B cell (primary cell): Measurements from ENCODE around the gene SDK2. TPM values are rescaled to one million over a fixed set of nuclear protein-coding genes. Genes with fewer than 3 reads are reported as not detected.

ENCODE experiments used
- ATAC-seq: fragments of 200-7000 bp; cut with Tn5 transposase; one replicate; pipeline ENCODE4 v1.10.0; 2021; ENCODE audit warnings: low read depth, mild to moderate bottlenecking, moderate number of reproducible peaks, moderate library complexity
- CTCF ChIA-PET: fragments of 350-600 bp; sonication (Branson Sonifier 250); formaldehyde crosslinking; loops from one replicate; lab custom pipeline; 2021; ENCODE audit warnings: antibody characterized with exemption, inconsistent platforms; lab: Charles Lee
- POLR2A ChIA-PET: fragments of 350-600 bp; sonication (Branson Sonifier 250); formaldehyde crosslinking; loops from one replicate; lab custom pipeline; 2021; ENCODE audit warnings: antibody characterized with exemption; lab: Charles Lee
- DNase-seq: peaks from one replicate; pipeline ENCODE4 v3.0.0; 2013
- H2AFZ ChIP-seq: 2 replicates; pipeline ENCODE4 v1.6.1; 2012; ENCODE audit warnings: mild to moderate bottlenecking, low read depth, low read length; ENCODE audit not compliant: insufficient read depth, poor library complexity, severe bottlenecking
- H3K27ac ChIP-seq, 2 donors: 1 replicate in 1 of 2; 2 replicates in 1 of 2; pipeline ENCODE4 v1.5.1; 2012 to 2013; ENCODE audit warnings: low read length in 2 of 2, mild to moderate bottlenecking in 2 of 2, moderate library complexity in 1 of 2
- H3K27me3 ChIP-seq, 4 experiments: fragments of 200-600 bp in 1 of 4; sonication (generic) in 1 of 4; replicated peaks in 1 of 4; 1 replicate in 2 of 4; 2 replicates in 2 of 4; pipeline versions ENCODE4 v1.6.1 to v1.7.0; 2013 to 2016; ENCODE audit warnings: low read length in 3 of 4, mild to moderate bottlenecking in 2 of 4, mixed read lengths in 1 of 4, moderate library complexity in 1 of 4; ENCODE audit not compliant: insufficient read depth in 4 of 4, control insufficient read depth in 3 of 4; ENCODE audit errors: control extremely low read depth in 1 of 4
- H3K36me3 ChIP-seq, 2 experiments: replicated peaks in 1 of 2; 1 replicate in 1 of 2; 2 replicates in 1 of 2; pipeline versions ENCODE4 v1.6.1 to v1.7.1; 2013; ENCODE audit warnings: low read length in 1 of 2; ENCODE audit not compliant: insufficient read depth in 2 of 2, control insufficient read depth in 1 of 2; ENCODE audit errors: control extremely low read depth in 1 of 2, extremely low read depth in 1 of 2
- H3K4me1 ChIP-seq, 2 donors: fragments of 200-600 bp in 1 of 2; sonication (generic) in 1 of 2; 1 replicate in 1 of 2; 2 replicates in 1 of 2; pipeline versions ENCODE4 v1.5.1 to v1.6.1; 2013 to 2017; ENCODE audit warnings: low read length in 2 of 2; ENCODE audit not compliant: control insufficient read depth in 2 of 2, insufficient read depth in 2 of 2
- H3K4me2 ChIP-seq: replicated peaks from 2 replicates; pipeline ENCODE3; 2012; ENCODE audit warnings: mild to moderate bottlenecking, low read depth, low read length; ENCODE audit not compliant: poor library complexity, severe bottlenecking
- H3K4me3 ChIP-seq, 5 experiments: fragments of 200-600 bp in 1 of 5; sonication (generic) in 1 of 5; 1 replicate in 3 of 5; 2 replicates in 2 of 5; pipeline versions ENCODE4 v1.5.1 to v1.7.0; 2011 to 2016; ENCODE audit warnings: low read length in 4 of 5, mild to moderate bottlenecking in 4 of 5, low read depth in 2 of 5, control low read depth in 1 of 5, moderate library complexity in 1 of 5; ENCODE audit not compliant: insufficient read depth in 1 of 5; ENCODE audit errors: control extremely low read depth in 1 of 5, extremely low read depth in 1 of 5
- H3K79me2 ChIP-seq: fragments of 200-600 bp; sonication (generic); one replicate; pipeline ENCODE4 v1.6.0; 2016; ENCODE audit warnings: low read length; ENCODE audit not compliant: control insufficient read depth, insufficient read depth
- H3K9ac ChIP-seq: fragments of 200-600 bp; sonication (generic); 2 replicates; pipeline ENCODE4 v1.6.1; 2017; ENCODE audit warnings: mild to moderate bottlenecking, low read length, moderate library complexity
- H3K9me3 ChIP-seq, 3 donors: one replicate each; pipeline versions ENCODE4 v1.6.1 to v1.7.1; 2013; ENCODE audit warnings: low read length in 2 of 3; ENCODE audit not compliant: control insufficient read depth in 2 of 3, insufficient read depth in 1 of 3; ENCODE audit errors: control extremely low read depth in 1 of 3
- H4K20me1 ChIP-seq: 2 replicates; pipeline ENCODE4 v1.6.0; 2012; ENCODE audit warnings: mild to moderate bottlenecking, low read length; ENCODE audit not compliant: insufficient read depth, control insufficient read depth, poor library complexity, severe bottlenecking
- H3K27ac Mint-ChIP-seq: one replicate; pipeline ENCODE4 v1.8.0; 2021; ENCODE audit warnings: mixed read lengths
- H3K27me3 Mint-ChIP-seq: one replicate; pipeline ENCODE4 v1.8.0; 2021; ENCODE audit warnings: mixed read lengths
- H3K4me1 Mint-ChIP-seq: one replicate; pipeline ENCODE4 v1.8.0; 2021; ENCODE audit warnings: mixed read lengths
- H3K4me3 Mint-ChIP-seq: one replicate; pipeline ENCODE4 v1.8.0; 2021; ENCODE audit warnings: mixed read lengths
- H3K9me3 Mint-ChIP-seq: one replicate; pipeline ENCODE4 v1.8.0; 2022; ENCODE audit warnings: mixed read lengths; ENCODE audit not compliant: insufficient read depth
- CTCF ChIP-seq: fragments of 200-600 bp; IDR thresholded peaks from one replicate; pipeline ENCODE4 v1.8.0; 2022; ENCODE audit warnings: antibody characterized with exemption, mild to moderate bottlenecking
- EZH2 ChIP-seq: IDR thresholded peaks from 2 replicates; pipeline ENCODE4 v1.6.1; 2012; ENCODE audit warnings: borderline replicate concordance, low read depth, mild to moderate bottlenecking, moderate library complexity, low read length; ENCODE audit not compliant: insufficient read depth, poor library complexity, severe bottlenecking
- WGBS: methylation state at CpG from one replicate; pipeline ENCODE4 v1.1.5; 2013; ENCODE audit warnings: missing lambda C conversion rate; ENCODE audit not compliant: insufficient coverage; 5-methylcytosine and 5-hydroxymethylcytosine counted together
- intact Hi-C: fragments of 100-400 bp; cut with micrococcal nuclease; formaldehyde crosslinking; loops from one replicate; pipeline ENCODE4 v1.10.0; 2022
- polyA plus RNA-seq: library from polyadenylated mRNA; depleted of rRNA; stranded (reverse); fragments of >200 nt; gene quantifications from 2 replicates; pipeline ENCODE4 v1.2.3, GENCODE V29; 2012
- total RNA-seq, 2 donors: library from RNA; stranded (reverse); fragments of 120-200 nt in 1 of 2; gene quantifications; 1 replicate in 1 of 2; 2 replicates in 1 of 2; pipeline versions ENCODE4 v1.2.3 to v1.2.4, GENCODE V29; 2013 to 2022

Gene SDK2
- total and polyA plus RNA-seq, 2 donors (not counting 1 experiment from before 2014, with no cell fraction given) = 3.2 to 13.0 TPM

GRCh38 chr17:73623247-73623646 is 21.0 kb downstream of the SDK2 start:
- Histone ChIP-seq H3K4me2 (no peak overlapping the region), H4K20me1 (peaks cover 13% of the 10 kb centered on the region), H3K9ac (no peak overlapping the region), H3K27ac (no peak overlapping the region), H3K9me3 (peaks cover 0 to 14% (median 4%) of the 10 kb centered on the region in 3 donors), H3K79me2 (peaks cover 42% of the 10 kb centered on the region), H3K36me3 (no peaks in the 10 kb centered on the region), H3K4me1 (peaks cover 8 to 16% of the 10 kb centered on the region in 2 donors), H3K4me3 (no peak overlapping the region), H2AFZ (no peak overlapping the region), H3K27me3 (peaks cover 0 to 2% (median 0%) of the 10 kb centered on the region in 4 experiments)
- Mint-ChIP-seq H3K27ac (no peak overlapping the region), H3K27me3 (no peaks in the 10 kb centered on the region), H3K4me3 (no peak overlapping the region), H3K4me1 (peaks cover 40% of the 10 kb centered on the region), H3K9me3 (no peaks in the 10 kb centered on the region)
- POLR2A ChIA-PET = no interaction called here
- ATAC-seq (no peak), DNase-seq (no peak)
- CTCF ChIA-PET = no interaction called here
- intact Hi-C loops = no loop called here
- no peak for TF ChIP-seq EZH2
- TF ChIP-seq CTCF = no peak
- 80% methylated on average over 1 of the region's 2 CpGs for WGBS

DNA sequence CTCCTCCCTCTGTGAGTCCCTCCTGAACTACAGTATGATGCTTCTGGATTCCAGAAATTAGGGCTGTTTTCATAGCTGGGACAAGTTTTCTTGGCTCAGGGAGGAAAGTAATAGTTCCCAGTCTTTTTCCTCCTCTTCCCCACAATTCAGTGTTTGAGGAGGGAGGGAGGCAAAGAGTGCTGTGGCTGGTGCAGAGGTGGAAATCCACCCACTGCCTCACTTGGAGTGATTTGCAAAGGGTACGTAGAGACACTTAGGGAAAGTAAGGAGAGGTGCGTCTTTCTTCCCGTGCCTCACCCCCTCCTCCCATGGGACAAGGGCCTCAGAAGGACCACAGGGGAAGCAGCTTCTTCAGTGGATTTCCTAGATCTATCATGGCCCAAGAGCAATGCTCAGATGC is 21.9 kb downstream of the SDK2 start:
- no peak for TF ChIP-seq EZH2
- TF ChIP-seq CTCF = no peak
- Histone ChIP-seq H3K9me3 (peaks cover 0 to 19% (median 4%) of the 10 kb centered on the region in 3 donors), H4K20me1 (peaks cover 19% of the 10 kb centered on the region), H3K4me3 (no peak overlapping the region), H3K4me2 (no peak overlapping the region), H3K27me3 (peaks cover 0 to 2% (median 0%) of the 10 kb centered on the region in 4 experiments), H3K4me1 (peaks cover 8 to 16% of the 10 kb centered on the region in 2 donors), H2AFZ (no peak overlapping the region), H3K79me2 (peaks cover 45% of the 10 kb centered on the region), H3K9ac (no peak overlapping the region), H3K27ac (no peak overlapping the region), H3K36me3 (no peaks in the 10 kb centered on the region)
- no peaks in the 10 kb centered on the region for H3K9me3 Mint-ChIP-seq
- no CpG with 5 or more reads among the region's 3 CpGs for WGBS
- H3K27ac Mint-ChIP-seq = no peak overlapping the region
- ChIA-PET CTCF (interaction anchor here (1.6 to 1.9 kb wide), 2 partner anchors 22 to 24 kb away, joined by 4 to 5 read pairs; partner anchors contain the start of gene SDK2), POLR2A (no interaction called here)
- H3K4me3 Mint-ChIP-seq = no peak overlapping the region
- ATAC-seq = no peak
- H3K4me1 Mint-ChIP-seq = peaks cover 40% of the 10 kb centered on the region
- H3K27me3 Mint-ChIP-seq = no peaks in the 10 kb centered on the region
- no peak for DNase-seq
- intact Hi-C loops = no loop called here
